DND-41 (cell line): ENCODE data around the gene SDK2.

Experiments used
- CTCF ChIP-seq: IDR thresholded peaks from 2 replicates; pipeline ENCODE4 v1.5.1; 2012; ENCODE audit warnings: borderline replicate concordance, low read length, moderate library complexity, mild to moderate bottlenecking; ENCODE audit not compliant: poor library complexity, severe bottlenecking; ENCODE audit errors: extremely low read depth
- EZH2 ChIP-seq: IDR thresholded peaks from 3 replicates; pipeline ENCODE4 v1.6.1; 2012; ENCODE audit warnings: borderline replicate concordance, low read depth, mild to moderate bottlenecking, moderate library complexity, low read length, inconsistent platforms; ENCODE audit not compliant: severe bottlenecking

GRCh38 chr17:73633736-73634135 is 10.5 kb downstream of the SDK2 start:
- TF ChIP-seq CTCF (no peak), EZH2 (no peak)
